ENCODE measurements around the gene CACNA1A.
A peak's percentile ranks its signal among the peaks of the same experiment; 100 is the strongest.
"Not testable (repeated sequence)": the region's sequence is repeated elsewhere in the genome, so short reads cannot be mapped to it uniquely, and the experiment has no call there.

Gene CACNA1A

DNA sequence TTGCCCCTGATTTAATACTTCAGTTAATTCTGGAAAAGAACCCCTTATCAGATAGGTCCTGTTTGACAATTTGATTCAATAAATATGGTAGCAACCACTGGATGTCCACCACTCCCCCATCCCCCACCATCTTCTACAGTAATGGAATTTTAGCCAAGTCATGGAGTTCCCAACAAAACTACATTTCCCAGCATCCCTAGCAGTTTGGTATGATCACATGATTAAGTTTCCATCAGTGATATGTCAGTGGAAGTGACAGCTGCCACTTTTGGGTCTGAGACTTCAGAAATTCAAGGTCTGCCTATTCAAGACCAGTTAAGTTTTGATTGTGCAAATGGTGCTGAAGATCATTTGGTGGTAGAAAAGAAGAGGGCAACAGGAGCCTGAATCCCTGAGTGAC, 85.5 kb downstream of the CACNA1A start:
- no peak for DNase-seq

GRCh38 chr19:13417054-13417453, 89.2 kb downstream of the CACNA1A start:
- DNase-seq = no peak

- DNase-seq = no peak
These were observed 94.4 kb downstream of the CACNA1A start for GRCh38 chr19:13411899-13412298.

DNA sequence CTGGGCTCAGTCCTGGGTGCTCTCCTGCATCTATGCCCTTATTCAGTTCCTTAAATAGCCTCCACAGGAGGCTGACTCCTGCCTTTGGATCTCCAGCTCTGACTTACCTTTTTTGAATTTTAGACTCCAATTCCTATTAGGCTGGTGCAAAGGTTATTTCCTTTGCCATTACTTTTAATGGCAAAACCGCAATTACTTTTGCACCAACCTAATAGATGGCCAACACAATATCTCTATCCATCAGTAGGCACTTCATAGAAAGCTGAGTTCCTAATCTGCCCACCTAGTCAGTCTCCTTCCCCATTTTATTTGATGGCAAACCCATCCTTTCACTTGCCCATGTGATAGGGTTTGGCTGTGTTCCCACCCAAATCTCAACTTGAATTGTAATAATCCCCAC, 95.3 kb downstream of the CACNA1A start:
- DNase-seq = no peak

DNA sequence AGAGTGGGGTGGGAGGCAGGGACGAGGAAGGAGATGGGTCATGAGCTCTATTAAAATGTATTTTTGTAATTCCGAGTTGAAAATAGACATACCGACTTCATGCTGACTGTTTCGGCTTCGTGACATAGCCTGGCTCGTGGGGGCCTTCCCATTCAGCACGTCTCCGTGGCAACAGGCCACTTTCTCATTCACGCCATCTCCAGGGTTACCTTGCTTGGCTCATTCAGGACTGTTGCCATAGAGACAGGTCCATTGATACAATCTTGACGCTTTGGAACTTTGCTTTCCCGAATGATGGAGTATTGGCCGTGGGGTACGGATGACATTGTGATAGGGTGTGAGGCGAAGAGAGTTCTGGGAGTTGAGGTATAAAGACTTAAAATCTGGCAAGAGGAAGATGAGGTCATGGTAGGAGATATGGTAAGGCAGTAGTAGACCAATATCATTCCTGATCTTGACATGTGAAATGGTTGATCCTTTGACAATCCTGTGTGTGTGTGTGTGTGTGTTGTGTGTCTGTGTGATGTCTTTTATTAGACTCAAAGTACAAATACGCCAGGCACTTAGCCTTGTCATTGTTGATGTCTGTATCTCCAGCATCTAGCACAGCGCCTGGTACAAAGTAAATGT, 97.3 kb downstream of the CACNA1A start:
- no peak for DNase-seq

GRCh38 chr19:13404236-13404635, 102.0 kb downstream of the CACNA1A start:
- DNase-seq = no peak

- peak; percentile 28 to 48 for DNase-seq
These were observed 104.9 kb downstream of the CACNA1A start for GRCh38 chr19:13401388-13401787.

- DNase-seq = no peak
These were observed 106.0 kb downstream of the CACNA1A start for GRCh38 chr19:13400296-13400695.

DNA sequence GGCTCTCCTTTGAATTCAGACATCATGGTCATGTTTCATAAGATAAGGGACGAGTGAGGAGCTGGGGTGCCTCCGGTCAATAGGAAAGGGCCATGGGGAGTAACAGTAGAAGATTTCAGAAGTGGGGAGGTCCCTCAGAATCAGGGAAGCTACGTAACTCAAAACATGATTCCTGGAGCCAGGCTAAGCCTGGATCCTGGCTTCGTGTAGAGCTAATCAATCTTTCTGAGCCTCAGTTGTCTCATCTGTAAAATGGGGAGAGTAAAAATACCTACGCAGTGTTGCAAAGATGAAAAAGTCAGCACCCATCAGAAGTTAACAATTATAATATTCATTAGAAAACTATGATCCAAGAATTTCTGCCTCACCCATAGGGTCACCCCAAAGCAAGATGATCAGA, 106.5 kb downstream of the CACNA1A start:
- DNase-seq = no peak

GRCh38 chr19:13398780-13399726, 107.2 kb downstream of the CACNA1A start:
- DNase-seq = no peak

- DNase-seq = no peak
These were observed 108.1 kb downstream of the CACNA1A start for GRCh38 chr19:13398182-13398581.

DNA sequence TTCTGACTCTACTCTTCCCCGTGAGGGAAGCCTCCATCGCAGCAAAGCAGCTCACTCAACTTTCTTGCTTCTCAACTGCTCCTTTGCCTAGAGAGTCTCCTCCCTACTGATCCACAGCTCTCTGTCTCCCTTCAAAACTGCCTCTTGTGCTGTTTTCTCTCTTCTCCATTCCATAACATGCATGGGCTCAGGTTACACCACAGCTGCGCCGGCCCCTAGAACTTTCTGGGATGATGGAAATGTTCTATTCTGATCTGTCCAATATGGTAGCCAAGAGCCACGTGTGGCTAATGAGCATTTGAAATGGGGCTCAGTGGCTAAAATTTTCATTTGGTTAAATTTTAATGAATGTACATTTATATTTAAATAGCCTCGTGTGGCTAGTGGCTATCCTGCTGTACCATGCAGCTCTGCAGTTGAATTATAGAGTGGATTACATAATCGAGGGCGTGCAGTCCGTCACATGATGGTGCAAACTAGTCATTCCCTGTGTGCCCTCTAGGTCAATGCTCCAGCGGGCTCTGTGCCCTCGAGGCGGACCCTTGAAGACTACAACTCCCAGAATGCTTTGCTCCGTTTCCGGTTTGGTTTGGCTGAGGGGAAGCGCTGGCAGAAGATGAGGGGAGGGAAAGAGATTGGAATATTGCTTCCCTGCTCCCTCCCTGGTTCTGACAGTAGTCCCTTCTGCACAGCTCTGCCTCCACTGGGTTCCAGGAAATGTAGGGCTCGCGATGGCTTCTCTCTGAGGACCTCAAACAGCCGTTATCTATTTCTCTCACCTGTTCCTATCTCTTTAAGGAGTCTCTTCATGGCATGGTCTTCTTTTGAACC, 109.8 kb downstream of the CACNA1A start:
- peak; percentile 63 to 69 for DNase-seq

DNA sequence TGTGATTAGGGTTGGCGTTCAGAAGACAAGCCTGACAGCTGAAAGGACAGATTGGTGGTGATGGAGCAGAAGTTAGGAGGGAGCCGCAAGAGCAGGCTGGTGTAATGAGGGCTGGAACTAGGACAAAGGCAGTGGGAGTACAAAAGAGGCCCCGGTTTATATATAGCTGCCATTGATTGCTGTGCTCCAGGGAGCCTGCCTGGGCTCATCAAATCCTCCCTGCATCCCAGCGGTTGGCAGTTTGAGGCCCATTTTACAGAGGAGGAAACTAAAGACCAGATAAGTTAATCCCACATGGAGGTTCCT, 123.7 kb downstream of the CACNA1A start:
- DNase-seq = no peak

- no peak for DNase-seq
These were observed 124.2 kb downstream of the CACNA1A start for GRCh38 chr19:13381827-13382632.

- no peak for DNase-seq
These were observed 129.7 kb downstream of the CACNA1A start for GRCh38 chr19:13376537-13376936.

GRCh38 chr19:13373599-13373998, 132.7 kb downstream of the CACNA1A start:
- DNase-seq = no peak

GRCh38 chr19:13370948-13371347, 135.3 kb downstream of the CACNA1A start:
- DNase-seq = no peak

- peak in 1 of 2 donors; percentile 2 for DNase-seq
These were observed 139.6 kb downstream of the CACNA1A start for GRCh38 chr19:13366529-13367143.

DNA sequence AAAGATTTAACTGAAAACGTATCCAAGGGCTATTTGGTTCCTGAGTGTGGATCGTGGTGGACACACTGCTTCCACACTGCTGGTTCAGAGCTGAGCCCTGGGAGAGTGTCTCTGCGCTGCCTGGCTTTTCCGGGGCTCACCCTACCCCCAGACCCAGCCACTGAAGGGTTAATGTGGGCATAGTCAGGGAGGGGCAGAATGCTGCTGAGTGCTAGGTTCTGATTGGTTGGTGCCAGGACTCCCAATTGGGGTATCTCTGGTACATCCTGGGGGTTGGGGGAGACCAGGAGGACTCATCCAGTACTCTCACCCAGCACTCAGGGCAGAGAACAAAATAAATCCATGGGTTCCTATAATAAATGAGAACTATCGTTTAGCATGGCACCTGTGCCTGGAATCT, 142.3 kb downstream of the CACNA1A start:
- no peak for DNase-seq

DNA sequence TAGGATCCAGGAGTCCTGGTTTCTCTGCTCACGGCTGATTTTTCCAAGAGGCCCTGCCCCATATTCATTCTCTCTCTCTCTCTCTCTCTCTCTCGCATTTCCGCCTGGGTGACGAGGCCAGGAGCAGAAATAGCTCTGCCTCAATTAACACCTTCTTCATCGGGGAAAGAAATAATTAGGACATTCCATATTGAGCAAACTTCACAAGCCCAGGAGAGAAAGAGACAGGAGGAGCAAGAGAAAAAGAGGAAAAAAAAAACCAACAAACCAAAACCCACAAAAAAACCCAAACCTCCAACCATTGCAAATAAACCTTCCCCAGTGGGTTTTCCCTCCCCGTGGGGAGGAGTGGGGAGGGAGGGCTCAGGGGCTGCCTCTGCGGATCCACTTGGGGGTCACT, 143.0 kb downstream of the CACNA1A start:
- no peak for DNase-seq

GRCh38 chr19:13362668-13363067, 143.6 kb downstream of the CACNA1A start:
- no peak for DNase-seq

- DNase-seq = not testable (repeated sequence)
These were observed 144.6 kb downstream of the CACNA1A start for GRCh38 chr19:13361726-13362125.
